H1 (cell line): Measurements from ENCODE around the gene AMZ1. TPM values are rescaled to one million over a fixed set of nuclear protein-coding genes. Genes with fewer than 3 reads are reported as not detected.

Source experiments
- CTCF ChIA-PET: fragments of 300-600 bp; sonication (Branson Sonifier 250); formaldehyde crosslinking; loops from one replicate; lab custom pipeline; 2021; ENCODE audit not compliant: partially characterized antibody; lab: Charles Lee
- POLR2A ChIA-PET: fragments of 300-600 bp; sonication (Branson Sonifier 250); formaldehyde crosslinking; loops from one replicate; lab custom pipeline; 2021; ENCODE audit warnings: inconsistent platforms; ENCODE audit not compliant: partially characterized antibody; lab: Charles Lee
- DNase-seq, 2 experiments: peaks; one replicate each; pipeline versions ENCODE4 v3.0.0 to v3.0.0-alpha.2; 2010 to 2022; ENCODE audit warnings: low spot score in 2 of 2, low read depth in 1 of 2, mixed read lengths in 1 of 2
- FAIRE-seq: peaks from 2 replicates; lab custom pipeline; 2011; peaks lifted over from hg19 to GRCh38; lab: Jason Lieb, UNC
- H2AFZ ChIP-seq: 2 replicates; pipeline ENCODE4 v1.8.1; 2012; ENCODE audit warnings: low read length, inconsistent platforms
- H2AK5ac ChIP-seq: 2 replicates; pipeline ENCODE4 v1.6.1; 2013; ENCODE audit warnings: low read depth, low read length
- H2BK120ac ChIP-seq: replicated peaks from 2 replicates; pipeline ENCODE3; 2013; ENCODE audit warnings: low read depth, low read length, inconsistent platforms
- H2BK12ac ChIP-seq: 2 replicates; pipeline ENCODE4 v1.6.1; 2013; ENCODE audit warnings: low read depth, low read length
- H2BK15ac ChIP-seq: 2 replicates; pipeline ENCODE4 v1.6.1; 2013; ENCODE audit warnings: low read length
- H2BK20ac ChIP-seq: 2 replicates; pipeline ENCODE4 v1.6.1; 2013; ENCODE audit warnings: low read length
- H2BK5ac ChIP-seq: 2 replicates; pipeline ENCODE4 v1.6.1; 2013; ENCODE audit warnings: low read depth, low read length
- H3K14ac ChIP-seq: 2 replicates; pipeline ENCODE4 v1.6.1; 2013; ENCODE audit warnings: inconsistent platforms; ENCODE audit not compliant: insufficient read length
- H3K18ac ChIP-seq: 2 replicates; pipeline ENCODE4 v1.6.1; 2013; ENCODE audit warnings: low read length; ENCODE audit errors: extremely low read depth
- H3K23ac ChIP-seq: 2 replicates; pipeline ENCODE4 v1.6.1; 2013; ENCODE audit warnings: inconsistent platforms; ENCODE audit not compliant: insufficient read length
- H3K23me2 ChIP-seq: 2 replicates; pipeline ENCODE4 v1.6.1; 2013; ENCODE audit warnings: low read depth, low read length
- H3K27ac ChIP-seq: 2 replicates; pipeline ENCODE4 v1.6.1; 2011; ENCODE audit warnings: low read depth, low read length, inconsistent platforms
- H3K27me3 ChIP-seq, 4 experiments: replicated peaks in 1 of 4; 1 replicate in 1 of 4; 2 replicates in 3 of 4; pipeline versions ENCODE4 v1.6.1 to v1.8.1; 2011 to 2013; ENCODE audit warnings: low read length in 3 of 4, mild to moderate bottlenecking in 3 of 4, inconsistent platforms in 2 of 4, mixed read lengths in 2 of 4, moderate library complexity in 1 of 4; ENCODE audit not compliant: control insufficient read depth in 3 of 4, insufficient read depth in 3 of 4; ENCODE audit errors: extremely low read depth in 1 of 4
- H3K36me3 ChIP-seq, 4 experiments: 2 replicates each; pipeline versions ENCODE4 v1.6.1 to v1.8.1; 2011 to 2013; ENCODE audit warnings: mild to moderate bottlenecking in 4 of 4, low read length in 3 of 4, moderate library complexity in 2 of 4, control low read depth in 1 of 4, inconsistent platforms in 1 of 4; ENCODE audit not compliant: insufficient read depth in 4 of 4, control insufficient read depth in 2 of 4
- H3K4ac ChIP-seq: replicated peaks from 2 replicates; pipeline ENCODE3; 2013; ENCODE audit warnings: low read length, low read depth, mixed read lengths, inconsistent platforms; ENCODE audit not compliant: insufficient read length
- H3K4me1 ChIP-seq, 4 experiments: replicated peaks in 1 of 4; 1 replicate in 1 of 4; 2 replicates in 3 of 4; pipeline versions ENCODE4 v1.6.1 to v1.8.1; 2011 to 2013; ENCODE audit warnings: low read length in 3 of 4, inconsistent platforms in 2 of 4, mixed read lengths in 1 of 4; ENCODE audit not compliant: insufficient read depth in 4 of 4, control insufficient read depth in 3 of 4
- H3K4me2 ChIP-seq, 2 experiments: 2 replicates each; pipeline versions ENCODE4 v1.6.1 to v1.8.1; 2011 to 2013; ENCODE audit warnings: low read depth in 2 of 2, low read length in 2 of 2, control low read depth in 1 of 2, inconsistent platforms in 1 of 2, mild to moderate bottlenecking in 1 of 2; ENCODE audit not compliant: insufficient read depth in 1 of 2
- H3K4me3 ChIP-seq, 4 experiments: fragments of 200-600, 300-600 bp in 1 of 4; sonication (generic), shearing (Covaris generic), sonication (Bioruptor Twin) in 1 of 4; 2 replicates each; pipeline versions ENCODE4 v1.5.1 to v1.8.1; 2011 to 2016; ENCODE audit warnings: low read length in 4 of 4, low read depth in 3 of 4, control low read depth in 2 of 4, inconsistent platforms in 2 of 4, mild to moderate bottlenecking in 2 of 4, mixed read lengths in 1 of 4, moderate library complexity in 1 of 4; ENCODE audit not compliant: insufficient read depth in 2 of 4; ENCODE audit errors: extremely low read depth in 1 of 4
- H3K56ac ChIP-seq: replicated peaks from 2 replicates; pipeline ENCODE3; 2013; ENCODE audit warnings: low read depth, mild to moderate bottlenecking, mixed read lengths, low read length, inconsistent platforms; ENCODE audit not compliant: insufficient read length
- H3K79me1 ChIP-seq: 2 replicates; pipeline ENCODE4 v1.6.1; 2013; ENCODE audit warnings: low read depth, low read length, control low read depth
- H3K79me2 ChIP-seq, 2 experiments: 2 replicates each; pipeline versions ENCODE4 v1.6.1 to v1.8.1; 2012 to 2013; ENCODE audit warnings: low read length in 2 of 2, mild to moderate bottlenecking in 2 of 2, inconsistent platforms in 1 of 2; ENCODE audit not compliant: insufficient read depth in 2 of 2, control insufficient read depth in 1 of 2
- H3K9ac ChIP-seq, 4 experiments: replicated peaks in 1 of 4; 1 replicate in 1 of 4; 2 replicates in 3 of 4; pipeline versions ENCODE4 v1.6.1 to v1.8.1; 2011 to 2013; ENCODE audit warnings: low read depth in 3 of 4, low read length in 3 of 4, control low read depth in 2 of 4, mild to moderate bottlenecking in 2 of 4, moderate library complexity in 2 of 4, inconsistent platforms in 1 of 4; ENCODE audit errors: extremely low read depth in 1 of 4
- H3K9me3 ChIP-seq, 2 experiments: 2 replicates each; pipeline versions ENCODE4 v1.6.1 to v1.8.1; 2012 to 2013; ENCODE audit warnings: mild to moderate bottlenecking in 2 of 2, moderate library complexity in 2 of 2, control low read depth in 1 of 2, inconsistent platforms in 1 of 2, low read depth in 1 of 2, low read length in 1 of 2, mixed read lengths in 1 of 2; ENCODE audit not compliant: insufficient read depth in 2 of 2
- H4K20me1 ChIP-seq, 2 experiments: replicated peaks in 1 of 2; 2 replicates each; pipeline versions ENCODE3 to v1.8.1; 2011 to 2013; ENCODE audit warnings: inconsistent platforms in 2 of 2, low read length in 2 of 2, mild to moderate bottlenecking in 1 of 2; ENCODE audit not compliant: insufficient read depth in 2 of 2, control insufficient read depth in 1 of 2
- H4K5ac ChIP-seq: 2 replicates; pipeline ENCODE4 v1.6.1; 2013; ENCODE audit warnings: low read length, low read depth, mixed read lengths, inconsistent platforms; ENCODE audit not compliant: insufficient read length
- H4K8ac ChIP-seq: 2 replicates; pipeline ENCODE4 v1.8.0; 2013; ENCODE audit warnings: mild to moderate bottlenecking, moderate library complexity, low read length, inconsistent platforms; ENCODE audit not compliant: insufficient read depth; ENCODE audit errors: extremely low read depth
- H4K91ac ChIP-seq: replicated peaks from 2 replicates; pipeline ENCODE3; 2013; ENCODE audit warnings: low read length, mixed read lengths, inconsistent platforms; ENCODE audit not compliant: insufficient read length
- ATF2 ChIP-seq: IDR thresholded peaks from 2 replicates; pipeline ENCODE4 v1.6.1; 2012; ENCODE audit warnings: low read length, inconsistent platforms
- CEBPB ChIP-seq: IDR thresholded peaks from 2 replicates; pipeline ENCODE4 v1.6.1; 2012; ENCODE audit warnings: low read depth, low read length
- CREB1 ChIP-seq: IDR thresholded peaks from 2 replicates; pipeline ENCODE4 v1.6.1; 2012; ENCODE audit warnings: inconsistent platforms
- CTBP2 ChIP-seq: IDR thresholded peaks from 2 replicates; pipeline ENCODE4 v1.7.0; 2011; ENCODE audit warnings: borderline replicate concordance, mild to moderate bottlenecking, moderate library complexity, mixed read lengths, low read length; ENCODE audit not compliant: insufficient read depth, insufficient read length
- EGR1 ChIP-seq: IDR thresholded peaks from 2 replicates; pipeline ENCODE4 v1.6.1; 2011; ENCODE audit warnings: low read depth, low read length, borderline replicate concordance
- FOSL1 ChIP-seq: IDR thresholded peaks from 2 replicates; pipeline ENCODE4 v1.6.1; 2011; ENCODE audit warnings: mild to moderate bottlenecking, low read depth, low read length, moderate library complexity; ENCODE audit not compliant: insufficient read depth
- GABPA ChIP-seq: IDR thresholded peaks from 2 replicates; pipeline ENCODE4 v1.6.1; 2011; ENCODE audit warnings: mild to moderate bottlenecking, low read length, moderate library complexity, borderline replicate concordance; ENCODE audit not compliant: insufficient read depth
- KDM1A ChIP-seq: fragments of 200-600, 300-600 bp; sonication (generic); IDR thresholded peaks from 2 replicates; pipeline ENCODE4 v1.7.1; 2016; ENCODE audit warnings: mild to moderate bottlenecking, low read length, borderline replicate concordance
- NANOG ChIP-seq: IDR thresholded peaks from 2 replicates; pipeline ENCODE4 v1.6.1; 2011; ENCODE audit warnings: low read length, low read depth, mild to moderate bottlenecking, inconsistent platforms; ENCODE audit not compliant: insufficient read depth, poor library complexity, severe bottlenecking
- RBBP5 ChIP-seq: IDR thresholded peaks from 2 replicates; pipeline ENCODE4 v1.7.1; 2012; ENCODE audit warnings: low read depth, mild to moderate bottlenecking, inconsistent platforms, low read length, moderate library complexity, borderline replicate concordance
- SP1 ChIP-seq: IDR thresholded peaks from 2 replicates; pipeline ENCODE4 v1.6.1; 2011; ENCODE audit warnings: low read depth, low read length
- YY1 ChIP-seq: IDR thresholded peaks from 2 replicates; pipeline ENCODE4 v1.6.1; 2011; ENCODE audit warnings: low read depth, mild to moderate bottlenecking, low read length
- ZNF274 ChIP-seq: IDR thresholded peaks from 2 replicates; pipeline ENCODE4 v1.7.0; 2012; ENCODE audit warnings: low read length, borderline replicate concordance; ENCODE audit errors: extremely low read depth
- WGBS, 2 experiments: shearing (Covaris generic) in 1 of 2; methylation state at CpG; one replicate each; pipeline versions ENCODE4 v1.1.6 to v1.1.7; 2013 to 2015; ENCODE audit warnings: low lambda C conversion rate in 2 of 2, mixed read lengths in 2 of 2, inconsistent platforms in 1 of 2, low coverage in 1 of 2, missing lambda C conversion rate in 1 of 2; ENCODE audit not compliant: insufficient replicate concordance in 2 of 2, insufficient coverage in 1 of 2, insufficient read length in 1 of 2; ENCODE audit errors: extremely low coverage in 1 of 2, missing lambda C conversion rate in 1 of 2; 5-methylcytosine and 5-hydroxymethylcytosine counted together
- polyA plus RNA-seq, 7 experiments: library from polyadenylated mRNA; depleted of rRNA in 3 of 7; stranded (reverse) in 5 of 7; unstranded in 2 of 7; fragments of >200 nt in 5 of 7; fragments of 200-250 nt in 2 of 7; gene quantifications; 1 replicate in 5 of 7; 2 replicates in 1 of 7; 4 replicates in 1 of 7; pipeline versions ENCODE4 v1.2.1 to v1.2.3, GENCODE V29; 2011 to 2013; ENCODE audit warnings: missing spikeins in 2 of 7, mixed read lengths in 2 of 7
- total RNA-seq: library from RNA; stranded (reverse); fragmentation: NEBNext Ultra II Directional; extraction: Animal tissue kit (Norgen Biotek cat#: 25700); gene quantifications from 2 replicates; pipeline ENCODE4 v1.2.1, GENCODE V29; 2021

Gene AMZ1
- total and polyA plus RNA-seq, 2 of the 8 experiments (the other 6 are each of a cell fraction or from before 2014, with no cell fraction given): 0.59 to 1.4 TPM

GRCh38 chr7:2675256-2675764 lies 12.7 kb upstream of the AMZ1 start:
- Histone ChIP-seq H2BK15ac (no peak overlapping the region), H3K4me3 (no peak overlapping the region), H3K79me2 (no peaks in the 10 kb centered on the region), H4K5ac (no peak overlapping the region), H2AFZ (no peak overlapping the region), H3K9me3 (no peaks in the 10 kb centered on the region), H2BK12ac (no peak overlapping the region), H3K23me2 (no peaks in the 10 kb centered on the region), H3K27me3 (no peaks in the 10 kb centered on the region), H3K4me2 (no peak overlapping the region), H2BK120ac (no peak overlapping the region), H3K4me1 (no peaks in the 10 kb centered on the region), H4K20me1 (no peaks in the 10 kb centered on the region), H3K27ac (no peak overlapping the region), H3K18ac (no peak overlapping the region), H3K56ac (no peak overlapping the region), H2AK5ac (no peak overlapping the region), H3K9ac (no peak overlapping the region), H4K91ac (no peak overlapping the region), H3K23ac (no peak overlapping the region), H3K36me3 (no peaks in the 10 kb centered on the region), H3K14ac (no peak overlapping the region), H3K79me1 (no peaks in the 10 kb centered on the region), H3K4ac (no peak overlapping the region), H2BK20ac (no peak overlapping the region), H2BK5ac (no peak overlapping the region), H4K8ac (no peak overlapping the region)
- DNase-seq: no peak
- ChIA-PET CTCF (interaction anchor here (0.6 kb wide), 1 partner anchor 201 kb away, joined by 3 read pairs; no protein-coding TSS in a partner anchor), POLR2A (no interaction called here)
- FAIRE-seq: no peak
- 83% methylated on average over 9 of the region's 9 CpGs; no CpG with 5 or more reads in 1 of the 2 experiments for WGBS, 2 experiments
- no peak for TF ChIP-seq NANOG
- TF ChIP-seq ZNF274: no peak
- TF ChIP-seq YY1: no peak
- no peak for TF ChIP-seq RBBP5
- TF ChIP-seq SP1: no peak
- no peak for TF ChIP-seq CREB1
- TF ChIP-seq CTBP2: no peak
- TF ChIP-seq ATF2: no peak
- TF ChIP-seq EGR1: no peak
- no peak for TF ChIP-seq GABPA
- no peak for TF ChIP-seq KDM1A
- TF ChIP-seq CEBPB: no peak
- TF ChIP-seq FOSL1: no peak
